ENCODE measurements around the gene WIPF3.
"Not testable (repeated sequence)": the region's sequence is repeated elsewhere in the genome, so short reads cannot be mapped to it uniquely, and the experiment has no call there.

The WIPF3 gene

GRCh38 chr7:29958667-29959358, 152.5 kb downstream of the WIPF3 start:
- no peak for TF ChIP-seq CTCF (IDR thresholded peaks at IDR 0.05; ENCODE audit: extremely low read depth, missing control alignments)
- no peak for DNase-seq (ENCODE audit: low spot score)

DNA sequence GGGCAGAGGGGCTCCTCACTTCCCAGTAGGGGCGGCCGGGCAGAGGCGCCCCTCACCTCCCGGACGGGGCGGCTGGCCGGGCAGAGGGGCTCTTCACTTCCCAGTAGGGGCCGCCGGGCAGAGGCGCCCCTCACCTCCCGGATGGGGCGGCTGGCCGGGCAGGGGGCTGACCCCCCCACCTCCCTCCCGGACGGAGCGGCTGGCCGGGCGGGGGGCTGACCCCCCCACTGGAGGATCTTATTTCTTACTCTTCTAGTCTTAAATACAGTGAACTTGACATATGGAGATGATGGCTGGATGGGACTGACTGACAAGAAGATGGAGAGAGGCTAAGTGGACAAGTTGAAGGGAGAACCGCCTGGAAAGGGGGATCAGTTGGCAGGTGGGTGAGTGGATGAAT, 155.3 kb downstream of the WIPF3 start:
- DNase-seq (ENCODE audit: low spot score) = not testable (repeated sequence)

DNA sequence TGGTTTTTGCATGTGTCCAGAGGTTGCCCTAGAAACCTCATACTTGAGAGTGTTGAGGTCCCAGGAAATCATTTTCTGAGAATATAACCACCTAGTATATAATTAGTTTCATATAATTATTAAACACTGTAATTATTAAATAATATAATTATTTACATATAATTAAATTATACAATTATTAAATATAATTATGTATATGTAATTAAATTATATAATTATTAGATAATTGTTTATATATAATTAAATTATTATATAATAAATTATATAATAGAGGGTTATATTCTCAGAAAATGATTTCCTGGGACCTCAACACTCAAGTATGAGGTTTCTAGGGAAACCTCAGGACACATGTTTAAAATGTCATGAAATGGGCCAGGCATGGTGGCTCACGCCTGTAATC, 155.7 kb downstream of the WIPF3 start:
- TF ChIP-seq CTCF (IDR thresholded peaks at IDR 0.05; ENCODE audit: extremely low read depth, missing control alignments) = no peak
- no peak for DNase-seq (ENCODE audit: low spot score)

- no peak for TF ChIP-seq CTCF (IDR thresholded peaks at IDR 0.05; ENCODE audit: extremely low read depth, missing control alignments)
- no peak for DNase-seq (ENCODE audit: low spot score)
Observed at GRCh38 chr7:29965030-29965429, 158.7 kb downstream of the WIPF3 start.

All from GM20000 (cell line).